H9 (cell line): ENCODE results near the gene KRT74. TPM values are rescaled to one million over a fixed set of nuclear protein-coding genes. Genes with fewer than 3 reads are reported as not detected.

Experiments
- DNase-seq: peaks from one replicate; pipeline ENCODE4 v3.0.0-alpha.2; 2017
- H2AFZ ChIP-seq: one replicate; pipeline ENCODE4 v1.6.1; 2013; ENCODE audit warnings: mild to moderate bottlenecking, low read length, control low read depth, moderate library complexity
- H2AK5ac ChIP-seq: 2 replicates; pipeline ENCODE4 v1.6.1; 2013; ENCODE audit warnings: low read length, control low read depth, mixed read lengths; ENCODE audit not compliant: insufficient read length
- H2BK120ac ChIP-seq: one replicate; pipeline ENCODE4 v1.6.1; 2013; ENCODE audit warnings: low read depth, mild to moderate bottlenecking, low read length, control low read depth, inconsistent platforms; ENCODE audit not compliant: poor library complexity, severe bottlenecking
- H2BK12ac ChIP-seq: 2 replicates; pipeline ENCODE4 v1.6.1; 2013; ENCODE audit warnings: low read length, control low read depth, mixed read lengths, low read depth; ENCODE audit not compliant: insufficient read length
- H2BK15ac ChIP-seq: 2 replicates; pipeline ENCODE4 v1.6.1; 2013; ENCODE audit warnings: low read depth, low read length, control low read depth
- H2BK20ac ChIP-seq: one replicate; pipeline ENCODE4 v1.6.1; 2013; ENCODE audit warnings: low read depth, mild to moderate bottlenecking, low read length, control low read depth, inconsistent platforms; ENCODE audit not compliant: poor library complexity, severe bottlenecking
- H2BK5ac ChIP-seq: 2 replicates; pipeline ENCODE4 v1.6.1; 2013; ENCODE audit warnings: low read length, control low read depth, mixed read lengths; ENCODE audit not compliant: insufficient read length
- H3K14ac ChIP-seq: 2 replicates; pipeline ENCODE4 v1.6.1; 2013; ENCODE audit warnings: low read length, control low read depth; ENCODE audit not compliant: insufficient read depth
- H3K18ac ChIP-seq: 2 replicates; pipeline ENCODE4 v1.6.1; 2013; ENCODE audit warnings: low read depth, mild to moderate bottlenecking, mixed read lengths, low read length, control low read depth; ENCODE audit not compliant: insufficient read length
- H3K23ac ChIP-seq: 2 replicates; pipeline ENCODE4 v1.6.1; 2013; ENCODE audit warnings: low read length, control low read depth, mixed read lengths, low read depth; ENCODE audit not compliant: insufficient read length
- H3K23me2 ChIP-seq: 2 replicates; pipeline ENCODE4 v1.6.1; 2013; ENCODE audit warnings: low read depth, mild to moderate bottlenecking, mixed read lengths, low read length, control low read depth; ENCODE audit not compliant: insufficient read length, poor library complexity, severe bottlenecking
- H3K27ac ChIP-seq: 2 replicates; pipeline ENCODE4 v1.5.1; 2013; ENCODE audit warnings: low read length, control low read depth, mixed read lengths, low read depth; ENCODE audit not compliant: insufficient read length
- H3K27me3 ChIP-seq: 2 replicates; pipeline ENCODE4 v1.6.1; 2013; ENCODE audit warnings: low read length, control low read depth, inconsistent platforms; ENCODE audit not compliant: insufficient read depth
- H3K4ac ChIP-seq: 2 replicates; pipeline ENCODE4 v1.6.1; 2013; ENCODE audit warnings: low read depth, mild to moderate bottlenecking, control low read depth, inconsistent platforms, low read length, moderate library complexity
- H3K4me1 ChIP-seq: 2 replicates; pipeline ENCODE4 v1.6.1; 2013; ENCODE audit warnings: low read length, control low read depth, inconsistent platforms; ENCODE audit not compliant: insufficient read depth
- H3K4me2 ChIP-seq: 2 replicates; pipeline ENCODE4 v1.6.1; 2013; ENCODE audit warnings: low read length, control low read depth, mixed read lengths; ENCODE audit not compliant: insufficient read length, insufficient read depth
- H3K56ac ChIP-seq: 2 replicates; pipeline ENCODE4 v1.6.1; 2013; ENCODE audit warnings: low read depth, mild to moderate bottlenecking, mixed read lengths, low read length, control low read depth; ENCODE audit not compliant: insufficient read length
- H3K79me1 ChIP-seq: 2 replicates; pipeline ENCODE4 v1.6.1; 2013; ENCODE audit warnings: low read depth, mild to moderate bottlenecking, moderate library complexity, low read length, control low read depth, inconsistent platforms; ENCODE audit not compliant: insufficient read depth, poor library complexity, severe bottlenecking
- H3K79me2 ChIP-seq: 2 replicates; pipeline ENCODE4 v1.6.1; 2013; ENCODE audit warnings: low read length, control low read depth, inconsistent platforms; ENCODE audit not compliant: insufficient read depth
- H3K9ac ChIP-seq: 2 replicates; pipeline ENCODE4 v1.6.1; 2013; ENCODE audit warnings: low read length, control low read depth, mixed read lengths; ENCODE audit not compliant: insufficient read length; ENCODE audit errors: extremely low read depth
- H3K9me3 ChIP-seq: one replicate; pipeline ENCODE4 v1.6.1; 2013; ENCODE audit warnings: low read depth, low read length, inconsistent platforms; ENCODE audit not compliant: control insufficient read depth
- H3T11ph ChIP-seq: one replicate; pipeline ENCODE4 v1.6.1; 2013; ENCODE audit warnings: mild to moderate bottlenecking, low read length, control low read depth, inconsistent platforms
- H4K20me1 ChIP-seq: one replicate; pipeline ENCODE4 v1.6.1; 2013; ENCODE audit not compliant: control insufficient read depth, insufficient read length, insufficient read depth
- H4K5ac ChIP-seq: 2 replicates; pipeline ENCODE4 v1.6.1; 2013; ENCODE audit warnings: low read depth, mild to moderate bottlenecking, mixed read lengths, low read length, control low read depth; ENCODE audit not compliant: insufficient read length
- H4K8ac ChIP-seq: replicated peaks from 2 replicates; pipeline ENCODE4 v1.6.1; 2013; ENCODE audit warnings: low read length, control low read depth, mixed read lengths, low read depth; ENCODE audit not compliant: insufficient read length
- H4K91ac ChIP-seq: 2 replicates; pipeline ENCODE4 v1.6.1; 2013; ENCODE audit warnings: low read depth, mild to moderate bottlenecking, moderate library complexity, mixed read lengths, low read length, control low read depth; ENCODE audit not compliant: insufficient read length
- H3K27ac Mint-ChIP-seq, 3 experiments: 2 replicates in 2 of 3; 3 replicates in 1 of 3; pipeline ENCODE4 v1.8.0; 2020 to 2021; ENCODE audit warnings: mixed read lengths in 3 of 3, mild to moderate bottlenecking in 1 of 3, moderate library complexity in 1 of 3
- H3K27me3 Mint-ChIP-seq: 2 replicates; pipeline ENCODE4 v1.8.0; 2021; ENCODE audit warnings: low read depth, mild to moderate bottlenecking, moderate library complexity, mixed read lengths
- H3K36me3 Mint-ChIP-seq, 3 experiments: 2 replicates in 2 of 3; 3 replicates in 1 of 3; pipeline ENCODE4 v1.8.0; 2020 to 2021; ENCODE audit warnings: low read depth in 3 of 3, mixed read lengths in 3 of 3; ENCODE audit not compliant: insufficient read depth in 1 of 3
- H3K4me1 Mint-ChIP-seq, 2 experiments: 2 replicates each; pipeline ENCODE4 v1.8.0; 2020; ENCODE audit warnings: mixed read lengths in 2 of 2
- H3K4me3 Mint-ChIP-seq, 2 experiments: 2 replicates in 1 of 2; 3 replicates in 1 of 2; pipeline ENCODE4 v1.8.0; 2020 to 2021; ENCODE audit warnings: mild to moderate bottlenecking in 2 of 2, mixed read lengths in 2 of 2, moderate library complexity in 1 of 2
- H3K9me3 Mint-ChIP-seq, 2 experiments: 2 replicates in 1 of 2; 3 replicates in 1 of 2; pipeline ENCODE4 v1.8.0; 2020; ENCODE audit warnings: mild to moderate bottlenecking in 2 of 2, mixed read lengths in 2 of 2, moderate library complexity in 1 of 2
- WGBS: extraction: QIAGEN DNeasy Blood & Tissue Kit; methylation state at CpG from one replicate; pipeline ENCODE4 v1.1.7; 2013; ENCODE audit warnings: missing lambda C conversion rate, low lambda C conversion rate, mixed read lengths; ENCODE audit not compliant: insufficient read length; ENCODE audit errors: extremely low coverage; 5-methylcytosine and 5-hydroxymethylcytosine counted together
- total RNA-seq: library from RNA; stranded (reverse); gene quantifications from 2 replicates; pipeline ENCODE4 v1.2.1, GENCODE V29; 2021
- TF ChIP-seq, protein P1 (sequence below): fragments of 200-600 bp; sonication (generic); conservative IDR thresholded peaks from 3 replicates; pipeline ENCODE4 v1.8.0; 2021; ENCODE audit warnings: antibody characterized with exemption, mild to moderate bottlenecking

KRT74 gene
- total RNA-seq, 1 experiment from 2014 or later = not detected

DNA sequence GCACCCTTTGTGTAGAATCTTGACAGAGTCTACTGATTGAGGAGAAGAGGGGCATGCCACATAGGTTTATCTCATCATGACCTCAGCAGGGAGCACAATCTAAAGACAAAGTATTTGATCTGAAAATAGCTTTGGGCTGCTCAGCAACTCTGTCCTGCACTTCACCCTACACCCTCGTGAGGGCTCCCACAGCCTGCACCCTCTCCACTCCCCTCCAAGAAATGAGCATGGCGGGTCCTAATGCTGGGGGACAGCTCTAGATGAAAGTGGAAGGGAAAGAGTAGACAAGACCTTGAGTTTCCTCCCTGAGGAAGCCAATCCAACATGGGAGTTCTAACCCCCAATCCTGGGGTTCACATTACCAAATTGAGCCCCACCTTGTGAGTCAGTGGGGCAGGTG lies 42.7 kb downstream of the KRT74 start:
- Histone ChIP-seq H3K27me3 (no peaks in the 10 kb centered on the region; the same call in 1 of the 2 replicates), H2AK5ac (no peak overlapping the region), H4K8ac (no peak overlapping the region), H2AFZ (no peak overlapping the region), H3T11ph (no peak overlapping the region), H3K9ac (no peak overlapping the region), H4K91ac (no peak overlapping the region), H2BK20ac (no peak overlapping the region), H3K4me2 (no peak overlapping the region), H3K4ac (no peak overlapping the region), H3K27ac (no peak overlapping the region), H4K20me1 (no peaks in the 10 kb centered on the region), H3K4me1 (no peaks in the 10 kb centered on the region), H2BK15ac (no peak overlapping the region), H2BK5ac (no peak overlapping the region), H3K14ac (no peak overlapping the region), H3K9me3 (no peaks in the 10 kb centered on the region), H2BK120ac (no peak overlapping the region), H3K79me1 (no peaks in the 10 kb centered on the region), H3K23me2 (no peaks in the 10 kb centered on the region), H4K5ac (no peak overlapping the region), H3K56ac (no peak overlapping the region), H2BK12ac (no peak overlapping the region), H3K18ac (no peak overlapping the region), H3K79me2 (no peaks in the 10 kb centered on the region), H3K23ac (no peak overlapping the region)
- Mint-ChIP-seq H3K36me3 (no peaks in the 10 kb centered on the region), H3K9me3 (no peaks in the 10 kb centered on the region), H3K4me3 (no peak overlapping the region), H3K4me1 (0 out of 4 replicates have a peak, but pooled peaks cover 0 to 2% of the 10 kb centered on the region in 2 experiments), H3K27ac (no peak overlapping the region), H3K27me3 (peaks cover 6% of the 10 kb centered on the region)
- TF ChIP-seq, protein P1, sequence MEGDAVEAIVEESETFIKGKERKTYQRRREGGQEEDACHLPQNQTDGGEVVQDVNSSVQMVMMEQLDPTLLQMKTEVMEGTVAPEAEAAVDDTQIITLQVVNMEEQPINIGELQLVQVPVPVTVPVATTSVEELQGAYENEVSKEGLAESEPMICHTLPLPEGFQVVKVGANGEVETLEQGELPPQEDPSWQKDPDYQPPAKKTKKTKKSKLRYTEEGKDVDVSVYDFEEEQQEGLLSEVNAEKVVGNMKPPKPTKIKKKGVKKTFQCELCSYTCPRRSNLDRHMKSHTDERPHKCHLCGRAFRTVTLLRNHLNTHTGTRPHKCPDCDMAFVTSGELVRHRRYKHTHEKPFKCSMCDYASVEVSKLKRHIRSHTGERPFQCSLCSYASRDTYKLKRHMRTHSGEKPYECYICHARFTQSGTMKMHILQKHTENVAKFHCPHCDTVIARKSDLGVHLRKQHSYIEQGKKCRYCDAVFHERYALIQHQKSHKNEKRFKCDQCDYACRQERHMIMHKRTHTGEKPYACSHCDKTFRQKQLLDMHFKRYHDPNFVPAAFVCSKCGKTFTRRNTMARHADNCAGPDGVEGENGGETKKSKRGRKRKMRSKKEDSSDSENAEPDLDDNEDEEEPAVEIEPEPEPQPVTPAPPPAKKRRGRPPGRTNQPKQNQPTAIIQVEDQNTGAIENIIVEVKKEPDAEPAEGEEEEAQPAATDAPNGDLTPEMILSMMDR = no peak
- DNase-seq = no peak
- WGBS = no CpG with 5 or more reads among the region's 2 CpGs
